ENCODE results near the gene PIK3R4. TPM values are rescaled to one million over a fixed set of nuclear protein-coding genes. Genes with fewer than 3 reads are reported as not detected.

Gene PIK3R4
- total RNA-seq, 6 donors from 2014 or later: 24.6 to 44.2 (median 33.4) TPM

- 90 to 96% methylated on average over 3 of the region's 3 CpGs for WGBS, 2 donors
- no peak overlapping the region for H3K27ac ChIP-seq
- H3K27me3 ChIP-seq: no peaks in the 10 kb centered on the region
- no peaks in the 10 kb centered on the region for H3K4me1 ChIP-seq
- TF ChIP-seq CTCF (IDR thresholded peaks at IDR 0.05): no peak
- no peak for TF ChIP-seq EP300 (IDR thresholded peaks at IDR 0.05)
- TF ChIP-seq POLR2AphosphoS5 (IDR thresholded peaks at IDR 0.05): no peak
- TF ChIP-seq POLR2A (IDR thresholded peaks at IDR 0.05): no peak
- DNase-seq: no peak
- H3K36me3 ChIP-seq: peaks cover 7 to 69% (median 14%) of the 10 kb centered on the region in 4 donors
- H3K9me3 ChIP-seq: no peaks in the 10 kb centered on the region
- no peak overlapping the region for H3K4me3 ChIP-seq
- no peak for ATAC-seq (ENCODE audit: low FRiP score in 2 of 2)
Observed at GRCh38 chr3:130702985-130703384, 43.6 kb downstream of the PIK3R4 start.

- DNase-seq: no peak
- ATAC-seq (ENCODE audit: low FRiP score in 2 of 2): no peak
- TF ChIP-seq EP300 (IDR thresholded peaks at IDR 0.05) (no peak), POLR2AphosphoS5 (IDR thresholded peaks at IDR 0.05) (no peak), POLR2A (IDR thresholded peaks at IDR 0.05) (no peak), CTCF (IDR thresholded peaks at IDR 0.05) (no peak)
- no peaks in the 10 kb centered on the region for H3K27me3 ChIP-seq
- no peak overlapping the region for H3K4me3 ChIP-seq
- no peaks in the 10 kb centered on the region for H3K9me3 ChIP-seq
- peaks cover 7 to 57% (median 14%) of the 10 kb centered on the region in 4 donors for H3K36me3 ChIP-seq
- WGBS, 2 donors: 60 to 81% methylated on average over 2 of the region's 2 CpGs
- no peak overlapping the region for H3K27ac ChIP-seq
- H3K4me1 ChIP-seq: no peaks in the 10 kb centered on the region
Observed at GRCh38 chr3:130700541-130700940, 46.1 kb downstream of the PIK3R4 start.

- Histone ChIP-seq H3K27me3 (no peaks in the 10 kb centered on the region), H3K9me3 (no peaks in the 10 kb centered on the region), H3K4me1 (no peaks in the 10 kb centered on the region), H3K36me3 (peaks cover 7 to 56% (median 14%) of the 10 kb centered on the region in 4 donors), H3K27ac (no peak overlapping the region), H3K4me3 (no peak overlapping the region)
- TF ChIP-seq POLR2AphosphoS5 (IDR thresholded peaks at IDR 0.05): no peak
- no peak for TF ChIP-seq POLR2A (IDR thresholded peaks at IDR 0.05)
- TF ChIP-seq CTCF (IDR thresholded peaks at IDR 0.05): peak in 3 of 6 experiments; percentile 19 to 25 (median 24)
- ATAC-seq (ENCODE audit: low FRiP score in 2 of 2) (no peak), DNase-seq (no peak)
Observed at GRCh38 chr3:130699765-130700164, 46.9 kb downstream of the PIK3R4 start.

- Histone ChIP-seq H3K27me3 (no peaks in the 10 kb centered on the region), H3K9me3 (no peaks in the 10 kb centered on the region), H3K4me1 (peaks cover 0 to 2% (median 0%) of the 10 kb centered on the region in 4 donors), H3K36me3 (peaks cover 3 to 27% (median 5%) of the 10 kb centered on the region in 4 donors), H3K4me3 (no peak overlapping the region), H3K27ac (no peak overlapping the region)
- DNase-seq (no peak), ATAC-seq (ENCODE audit: low FRiP score in 2 of 2) (no peak)
- 92 to 100% methylated on average over 2 of the region's 2 CpGs for WGBS, 2 donors
- no peak for TF ChIP-seq POLR2A (IDR thresholded peaks at IDR 0.05)
- no peak for TF ChIP-seq EP300 (IDR thresholded peaks at IDR 0.05)
- TF ChIP-seq CTCF (IDR thresholded peaks at IDR 0.05): no peak
- no peak for TF ChIP-seq POLR2AphosphoS5 (IDR thresholded peaks at IDR 0.05)
Observed at GRCh38 chr3:130693314-130693713, 53.3 kb downstream of the PIK3R4 start.

- no peak for ATAC-seq (ENCODE audit: low FRiP score in 2 of 2)
- TF ChIP-seq EP300 (IDR thresholded peaks at IDR 0.05) (no peak), POLR2AphosphoS5 (IDR thresholded peaks at IDR 0.05) (no peak), POLR2A (IDR thresholded peaks at IDR 0.05) (no peak), CTCF (IDR thresholded peaks at IDR 0.05) (no peak)
- no peak for DNase-seq
- Histone ChIP-seq H3K9me3 (no peaks in the 10 kb centered on the region), H3K27ac (no peak overlapping the region), H3K4me3 (no peak overlapping the region), H3K36me3 (peaks cover 3 to 31% (median 5%) of the 10 kb centered on the region in 4 donors), H3K4me1 (peaks cover 0 to 2% (median 0%) of the 10 kb centered on the region in 4 donors), H3K27me3 (no peaks in the 10 kb centered on the region)
- whole genome bisulfite sequencing, 2 donors: 52 to 62% methylated on average over 1 of the region's 1 CpG
Observed at GRCh38 chr3:130692455-130692854, 54.2 kb downstream of the PIK3R4 start.
